Transverse colon (tissue), 4 donors: ENCODE data around the gene AGR3. TPM values are rescaled to one million over a fixed set of nuclear protein-coding genes. Genes with fewer than 3 reads are reported as not detected.

ENCODE experiments used
- DNase-seq: peaks from one replicate; pipeline ENCODE4 v3.0.0-alpha.2; 2019
- H3K27ac ChIP-seq, 4 donors: fragments of 200-600 bp; sonication (generic); 2 replicates each; pipeline ENCODE4 v1.5.1; 2016 to 2018; ENCODE audit warnings: inconsistent platforms in 4 of 4
- H3K27me3 ChIP-seq: fragments of 200-600 bp; sonication (generic); 2 replicates; pipeline ENCODE4 v1.5.1; 2017; ENCODE audit warnings: inconsistent platforms
- H3K36me3 ChIP-seq, 4 donors: fragments of 200-600 bp; sonication (generic); 2 replicates each; pipeline ENCODE4 v1.5.1; 2017 to 2019; ENCODE audit warnings: inconsistent platforms in 4 of 4
- H3K4me1 ChIP-seq, 4 donors: fragments of 200-600 bp; sonication (generic); 2 replicates each; pipeline ENCODE4 v1.5.1; 2017 to 2020; ENCODE audit warnings: inconsistent platforms in 4 of 4
- H3K4me3 ChIP-seq, 4 donors: fragments of 200-600 bp; sonication (generic); 1 replicate in 1 of 4; 2 replicates in 3 of 4; pipeline versions ENCODE4 v1.5.1 to v1.6.1; 2017 to 2019; ENCODE audit warnings: inconsistent platforms in 4 of 4
- H3K9me3 ChIP-seq, 2 donors: fragments of 200-600 bp; sonication (generic); 2 replicates each; pipeline ENCODE4 v1.5.1; 2017 to 2019; ENCODE audit warnings: inconsistent platforms in 2 of 2
- CTCF ChIP-seq, 5 experiments: fragments of 200-600 bp in 3 of 5; fragments of 450-650 bp in 2 of 5; sonication (generic) in 3 of 5; IDR thresholded peaks; 1 replicate in 2 of 5; 2 replicates in 3 of 5; pipeline ENCODE4 v1.5.1; 2016 to 2017; ENCODE audit warnings: antibody characterized with exemption in 5 of 5, inconsistent platforms in 3 of 5, mild to moderate bottlenecking in 2 of 5, moderate library complexity in 1 of 5
- EP300 ChIP-seq: sonication (generic); formaldehyde crosslinking; IDR thresholded peaks from one replicate; pipeline ENCODE4 v1.6.1; 2017; ENCODE audit warnings: antibody characterized with exemption, low read depth
- POLR2A ChIP-seq: fragments of 450-650 bp; IDR thresholded peaks from one replicate; pipeline ENCODE4 v1.6.1; 2016; ENCODE audit warnings: antibody characterized with exemption, mild to moderate bottlenecking, moderate library complexity
- POLR2AphosphoS5 ChIP-seq, 3 donors: sonication (generic); formaldehyde crosslinking; IDR thresholded peaks; one replicate each; pipeline ENCODE4 v1.6.1; 2016; ENCODE audit warnings: antibody characterized with exemption in 3 of 3
- WGBS, 2 donors: methylation state at CpG; one replicate each; pipeline ENCODE4 v1.1.5; 2018; ENCODE audit warnings: low coverage in 1 of 2; 5-methylcytosine and 5-hydroxymethylcytosine counted together
- in situ Hi-C, 4 donors: fragments of 200-750 bp; cut with MboI; loops; one replicate each; pipeline versions ENCODE4 v1.15.0 to v1.15.1; 2017; ENCODE audit warnings: low sequenced_read_pairs in 3 of 4, low pct_ligation_motif_present in 1 of 4, low pct_unique_long_range_greater_than_20kb in 1 of 4
- intact Hi-C: fragments of 100-400 bp; cut with DNase I; formaldehyde crosslinking; loops from one replicate; pipeline ENCODE4 v1.15.1; 2023; ENCODE audit warnings: low total_unique reads
- total RNA-seq, 4 donors: library from RNA; depleted of rRNA; stranded (reverse); fragments of >200 nt; gene quantifications; one replicate each; pipeline ENCODE4 v1.1.0, GENCODE V29; 2016

AGR3 gene
- total RNA-seq, 4 donors from 2014 or later, result 65.1 to 216 (median 126) TPM

- DNase-seq, result no peak
- Histone ChIP-seq H3K27me3 (no peaks in the 10 kb centered on the region), H3K27ac (no peak overlapping the region), H3K36me3 (no peaks in the 10 kb centered on the region), H3K9me3 (no peaks in the 10 kb centered on the region), H3K4me1 (peaks cover 2 to 6% (median 4%) of the 10 kb centered on the region in 4 donors), H3K4me3 (no peak overlapping the region)
- WGBS, 2 donors, result 87 to 89% methylated on average over 2 to 4 of the region's 4 CpGs
- TF ChIP-seq POLR2AphosphoS5 (IDR thresholded peaks at IDR 0.05) (no peak), POLR2A (no peak), CTCF (IDR thresholded peaks at IDR 0.05) (no peak), EP300 (no peak)
- intact Hi-C loops, result no loop called here
- in situ Hi-C loops, result loop anchor here in 1 of 4 donors (25.0 kb wide), 1 partner anchor 213 kb away; no protein-coding TSS in a partner anchor
These were observed 18.5 kb upstream of the AGR3 start for GRCh38 chr7:16900209-16900768.

DNA sequence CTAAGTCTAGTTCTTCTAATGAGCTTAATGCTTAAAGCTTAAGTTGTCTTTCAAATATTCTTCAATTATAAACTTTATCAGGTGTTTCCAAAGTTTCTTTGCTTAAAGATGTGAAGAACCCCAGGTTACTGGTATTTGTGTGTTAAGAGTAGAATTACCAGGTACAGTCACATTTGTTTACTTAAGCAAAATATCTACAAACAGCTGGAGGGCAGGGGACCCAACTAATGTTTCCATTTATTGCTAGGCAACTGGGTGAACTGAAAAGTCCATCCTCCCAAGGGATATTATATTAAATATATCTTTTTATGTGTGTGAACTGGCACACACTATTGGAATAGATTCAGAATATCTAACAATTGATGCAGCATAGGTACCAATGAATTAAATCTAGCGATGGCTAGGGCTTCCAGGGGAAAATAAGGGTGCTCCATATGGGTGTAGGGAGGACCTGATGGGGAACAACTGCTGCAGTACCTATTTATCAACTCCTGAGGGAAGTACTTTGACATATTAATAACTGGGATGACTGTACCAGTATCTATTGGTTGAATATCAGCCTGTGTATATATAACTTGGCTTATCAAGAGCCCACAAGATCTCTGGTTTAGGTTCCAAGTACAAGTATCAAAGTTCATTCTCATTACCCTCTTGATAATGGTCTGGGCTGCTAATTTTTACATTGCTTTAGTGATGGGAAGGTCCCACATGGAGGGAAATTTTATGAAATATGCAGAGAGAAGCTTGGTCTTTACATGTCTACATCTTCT lies 10.3 kb upstream of the AGR3 start:
- no peaks in the 10 kb centered on the region for H3K27me3 ChIP-seq
- H3K36me3 ChIP-seq, result no peaks in the 10 kb centered on the region
- TF ChIP-seq POLR2AphosphoS5 (IDR thresholded peaks at IDR 0.05) (no peak), POLR2A (no peak), EP300 (no peak), CTCF (IDR thresholded peaks at IDR 0.05) (no peak)
- intact Hi-C loops (no loop called here), in situ Hi-C loops (no loop called here)
- peaks cover 0 to 14% (median 8%) of the 10 kb centered on the region in 4 donors for H3K4me1 ChIP-seq
- DNase-seq, result no peak
- H3K27ac ChIP-seq, result no peak overlapping the region
- WGBS, 2 donors, result 71 to 96% methylated on average over 1 of the region's 1 CpG
- H3K9me3 ChIP-seq, result no peaks in the 10 kb centered on the region
- no peak overlapping the region for H3K4me3 ChIP-seq

DNA sequence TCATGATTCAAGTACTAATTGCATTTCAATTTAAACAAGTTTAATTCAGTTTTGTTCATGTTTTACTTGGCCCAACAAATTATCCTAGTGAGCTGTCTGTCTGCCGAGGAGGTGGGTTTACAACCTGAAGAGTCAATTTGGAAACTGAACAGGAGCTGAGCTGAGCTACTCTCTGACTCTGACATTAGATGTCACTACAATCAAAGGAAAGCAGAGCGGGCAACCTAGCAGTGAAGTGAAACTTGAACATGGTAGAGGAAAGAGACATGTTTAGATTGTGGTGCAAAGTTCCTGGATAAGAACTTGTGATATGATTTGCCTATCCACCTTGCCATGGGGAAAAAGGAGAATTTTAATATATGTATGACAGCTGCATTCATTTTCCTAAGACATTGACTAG lies 9.6 kb upstream of the AGR3 start:
- H3K27ac ChIP-seq, result no peak overlapping the region
- no peaks in the 10 kb centered on the region for H3K9me3 ChIP-seq
- H3K36me3 ChIP-seq, result no peaks in the 10 kb centered on the region
- 16 to 35% methylated on average over 2 of the region's 2 CpGs for WGBS, 2 donors
- H3K4me3 ChIP-seq, result no peak overlapping the region
- in situ Hi-C loops (no loop called here), intact Hi-C loops (no loop called here)
- H3K4me1 ChIP-seq, result peaks cover 0 to 14% (median 8%) of the 10 kb centered on the region in 4 donors
- DNase-seq, result peak; percentile 23
- no peaks in the 10 kb centered on the region for H3K27me3 ChIP-seq
- TF ChIP-seq CTCF (IDR thresholded peaks at IDR 0.05), result peak; percentile 34 to 62 (median 43)
- no peak for TF ChIP-seq POLR2AphosphoS5 (IDR thresholded peaks at IDR 0.05)

DNA sequence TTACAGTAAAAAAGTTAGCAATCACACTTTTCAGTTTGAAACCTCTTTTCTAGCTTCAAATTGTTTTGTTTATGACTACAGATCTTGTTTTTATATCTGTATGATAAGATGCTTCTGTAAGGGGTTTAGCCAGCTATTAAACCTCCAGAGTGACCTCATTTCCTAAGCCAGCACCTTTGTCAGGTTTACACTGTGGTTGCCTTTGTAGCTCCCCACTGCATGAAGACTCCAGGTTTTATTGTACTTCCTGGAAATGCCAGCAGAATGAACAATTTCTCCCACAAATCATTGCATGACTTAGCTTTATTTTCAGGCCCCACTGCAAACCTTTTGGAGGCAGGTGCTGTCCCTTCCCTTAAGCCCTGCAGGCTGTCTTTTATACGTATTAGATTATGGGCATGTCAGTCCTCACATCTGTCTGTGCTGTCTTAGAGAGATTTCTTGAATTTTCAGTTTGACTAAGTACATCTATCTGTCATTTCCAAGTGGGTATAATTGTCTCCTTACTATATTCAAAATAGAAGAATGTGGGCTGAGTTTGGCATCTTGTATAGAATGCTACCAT lies 8.2 kb upstream of the AGR3 start:
- no peaks in the 10 kb centered on the region for H3K27me3 ChIP-seq
- TF ChIP-seq EP300, result no peak
- no peak for TF ChIP-seq CTCF (IDR thresholded peaks at IDR 0.05)
- no peak overlapping the region for H3K4me3 ChIP-seq
- H3K9me3 ChIP-seq, result no peaks in the 10 kb centered on the region
- WGBS, 2 donors, result 56% methylated on average over 1 of the region's 1 CpG; no CpG with 5 or more reads in 1 of the 2 donors
- intact Hi-C loops, result no loop called here
- DNase-seq, result no peak
- H3K27ac ChIP-seq, result no peak overlapping the region
- no peaks in the 10 kb centered on the region for H3K36me3 ChIP-seq
- in situ Hi-C loops, result no loop called here
- peaks cover 0 to 14% (median 8%) of the 10 kb centered on the region in 4 donors for H3K4me1 ChIP-seq
